Thyroid gland (tissue), 4 donors: ENCODE measurements around the gene NRARP. TPM values are rescaled to one million over a fixed set of nuclear protein-coding genes. Genes with fewer than 3 reads are reported as not detected.

Experiments
- DNase-seq, 2 donors: peaks; one replicate each; pipeline ENCODE4 v3.0.0-alpha.2; 2019
- H3K27ac ChIP-seq, 3 donors: fragments of 200-600 bp; sonication (generic); 1 replicate in 2 of 3; 2 replicates in 1 of 3; pipeline ENCODE4 v1.5.1; 2016 to 2019; ENCODE audit warnings: mild to moderate bottlenecking in 1 of 3, moderate library complexity in 1 of 3
- H3K27me3 ChIP-seq: fragments of 200-600 bp; sonication (generic); one replicate; pipeline ENCODE4 v1.5.1; 2019
- H3K36me3 ChIP-seq, 2 donors: fragments of 200-600 bp; sonication (generic); one replicate each; pipeline ENCODE4 v1.5.1; 2016 to 2019
- H3K4me1 ChIP-seq, 2 donors: fragments of 200-600 bp; sonication (generic); one replicate each; pipeline ENCODE4 v1.5.1; 2017 to 2019
- H3K4me3 ChIP-seq, 3 donors: fragments of 200-600 bp; sonication (generic); replicated peaks in 1 of 3; 1 replicate in 2 of 3; 2 replicates in 1 of 3; pipeline ENCODE4 v1.5.1; 2016; ENCODE audit warnings: mild to moderate bottlenecking in 1 of 3
- H3K9me3 ChIP-seq: fragments of 200-600 bp; sonication (generic); one replicate; pipeline ENCODE4 v1.5.1; 2017
- POLR2A ChIP-seq, 2 donors: fragments of 450-650 bp; IDR thresholded peaks; one replicate each; pipeline ENCODE4 v1.6.1; 2017; ENCODE audit warnings: antibody characterized with exemption in 2 of 2, mild to moderate bottlenecking in 2 of 2, moderate library complexity in 1 of 2
- WGBS, 2 donors: methylation state at CpG; one replicate each; pipeline ENCODE4 v1.1.5; 2017; 5-methylcytosine and 5-hydroxymethylcytosine counted together
- intact Hi-C: fragments of 100-400 bp; cut with DNase I; formaldehyde crosslinking; loops from one replicate; pipeline ENCODE4 v1.15.1; 2023
- total RNA-seq, 4 donors: library from RNA; depleted of rRNA; stranded (reverse); fragments of >200 nt; gene quantifications; one replicate each; pipeline ENCODE4 v1.2.3, GENCODE V29; 2016
- TF ChIP-seq, protein P1 (sequence below), 6 experiments: fragments of 200-600 bp in 3 of 6; fragments of 450-650 bp in 3 of 6; sonication (generic) in 3 of 6; IDR thresholded peaks; one replicate each; pipeline ENCODE4 v1.5.1; 2016 to 2019; ENCODE audit warnings: antibody characterized with exemption in 6 of 6, mild to moderate bottlenecking in 2 of 6, inconsistent platforms in 1 of 6, moderate library complexity in 1 of 6

Gene NRARP
- total RNA-seq, 4 donors from 2014 or later, result 1.8 to 10.2 (median 6.8) TPM

DNA sequence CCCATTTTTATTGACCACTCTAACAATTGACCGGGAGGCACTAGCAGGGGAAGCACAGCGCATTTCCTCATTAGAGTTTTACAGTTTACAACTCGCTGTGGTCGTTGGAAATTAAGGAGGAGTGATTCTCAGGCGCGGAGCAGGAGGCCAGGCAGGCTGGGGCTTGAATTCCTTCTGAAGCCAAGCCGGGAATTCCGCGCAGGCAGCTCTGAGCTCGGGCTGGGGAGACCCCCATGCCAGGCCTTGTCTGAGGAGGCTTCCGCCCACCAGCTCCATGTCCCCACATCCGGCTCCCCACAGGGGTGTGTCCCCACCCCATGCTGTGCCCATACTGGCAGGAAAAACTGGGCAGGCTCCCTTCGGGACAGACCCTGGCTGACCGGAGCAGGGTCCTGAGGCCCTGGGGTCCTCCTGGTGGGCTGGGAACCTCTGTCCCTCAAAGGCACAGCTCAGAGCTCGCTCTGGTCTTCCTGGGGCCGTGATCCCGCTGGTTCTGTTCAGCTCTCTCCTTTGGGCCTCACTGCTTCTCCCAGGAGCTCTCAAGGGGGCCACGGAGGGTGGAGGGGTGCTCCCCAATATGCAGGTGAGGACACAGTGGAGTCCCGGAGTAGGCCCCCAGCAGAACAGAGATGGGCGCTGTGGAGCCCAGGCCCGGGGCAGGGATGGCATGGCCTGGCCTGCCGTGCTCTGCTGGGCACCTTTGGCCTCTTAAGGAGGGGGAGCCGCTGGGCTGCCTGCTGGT lies 1.3 kb upstream of the NRARP start:
- TF ChIP-seq, protein P1, sequence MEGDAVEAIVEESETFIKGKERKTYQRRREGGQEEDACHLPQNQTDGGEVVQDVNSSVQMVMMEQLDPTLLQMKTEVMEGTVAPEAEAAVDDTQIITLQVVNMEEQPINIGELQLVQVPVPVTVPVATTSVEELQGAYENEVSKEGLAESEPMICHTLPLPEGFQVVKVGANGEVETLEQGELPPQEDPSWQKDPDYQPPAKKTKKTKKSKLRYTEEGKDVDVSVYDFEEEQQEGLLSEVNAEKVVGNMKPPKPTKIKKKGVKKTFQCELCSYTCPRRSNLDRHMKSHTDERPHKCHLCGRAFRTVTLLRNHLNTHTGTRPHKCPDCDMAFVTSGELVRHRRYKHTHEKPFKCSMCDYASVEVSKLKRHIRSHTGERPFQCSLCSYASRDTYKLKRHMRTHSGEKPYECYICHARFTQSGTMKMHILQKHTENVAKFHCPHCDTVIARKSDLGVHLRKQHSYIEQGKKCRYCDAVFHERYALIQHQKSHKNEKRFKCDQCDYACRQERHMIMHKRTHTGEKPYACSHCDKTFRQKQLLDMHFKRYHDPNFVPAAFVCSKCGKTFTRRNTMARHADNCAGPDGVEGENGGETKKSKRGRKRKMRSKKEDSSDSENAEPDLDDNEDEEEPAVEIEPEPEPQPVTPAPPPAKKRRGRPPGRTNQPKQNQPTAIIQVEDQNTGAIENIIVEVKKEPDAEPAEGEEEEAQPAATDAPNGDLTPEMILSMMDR (IDR thresholded peaks at IDR 0.05), result no peak
- TF ChIP-seq POLR2A (IDR thresholded peaks at IDR 0.05), result no peak
- no peak overlapping the region for H3K4me3 ChIP-seq
- H3K36me3 ChIP-seq, result no peaks in the 10 kb centered on the region
- H3K4me1 ChIP-seq, result peaks cover 41 to 60% of the 10 kb centered on the region in 2 donors
- no peak for DNase-seq
- peak overlapping the region in 2 of 3 donors; percentile 61 to 71 for H3K27ac ChIP-seq
- intact Hi-C loops, result no loop called here
- H3K27me3 ChIP-seq, result no peaks in the 10 kb centered on the region
- WGBS, 2 donors, result 75 to 79% methylated on average over 14 to 20 of the region's 23 CpGs
- H3K9me3 ChIP-seq, result no peaks in the 10 kb centered on the region

DNA sequence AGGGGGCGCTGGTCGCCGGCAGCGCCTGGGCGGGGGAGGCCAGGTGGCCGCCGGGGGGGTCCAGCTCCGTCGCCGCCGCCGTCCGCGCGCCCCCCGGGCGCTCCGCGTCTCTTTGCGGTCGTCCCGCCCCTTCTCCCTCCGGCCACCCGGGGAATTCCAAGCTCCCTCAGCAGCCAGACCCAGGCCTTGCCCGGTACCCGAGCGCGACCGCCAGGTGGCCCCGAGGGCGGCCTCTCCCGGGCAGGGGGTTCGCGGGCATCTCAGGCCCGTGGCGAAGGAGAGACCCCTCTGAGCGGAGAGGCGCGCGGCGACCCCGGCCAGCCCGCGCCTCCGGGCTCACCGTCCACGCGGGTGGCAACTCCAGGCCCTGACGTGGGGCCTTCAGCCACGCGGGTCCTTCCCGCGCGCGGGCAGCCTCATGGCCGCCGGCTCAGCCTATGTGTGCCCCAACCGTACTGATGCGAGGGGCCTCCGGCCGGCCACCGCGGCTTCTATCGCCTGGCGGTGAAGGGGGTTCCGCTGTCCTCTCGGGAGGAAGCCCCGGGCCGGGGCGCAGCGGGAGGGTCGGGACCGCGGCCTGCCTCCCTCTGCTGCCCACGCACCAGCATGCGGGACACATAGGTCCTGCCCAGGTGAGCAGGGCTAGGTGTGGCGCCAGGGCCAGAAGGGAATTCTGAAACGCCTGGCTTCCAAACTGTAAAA lies 529 bp upstream of the NRARP start:
- intact Hi-C loops, result no loop called here
- no peak for TF ChIP-seq POLR2A (IDR thresholded peaks at IDR 0.05)
- TF ChIP-seq, protein P1 (IDR thresholded peaks at IDR 0.05), result peak in 5 of 6 experiments; percentile 11 to 72 (median 49)
- H3K27ac ChIP-seq, result peak overlapping the region in 2 of 3 donors; percentile 61 to 71
- H3K36me3 ChIP-seq, result no peaks in the 10 kb centered on the region
- peak overlapping the region in 1 of 3 donors; percentile 46 for H3K4me3 ChIP-seq
- 11 to 39% methylated on average over 4 to 8 of the region's 78 CpGs for WGBS, 2 donors
- H3K9me3 ChIP-seq, result no peaks in the 10 kb centered on the region
- H3K27me3 ChIP-seq, result no peaks in the 10 kb centered on the region
- peak in 1 of 2 donors; percentile 72 for DNase-seq
- H3K4me1 ChIP-seq, result peaks cover 41 to 59% of the 10 kb centered on the region in 2 donors

DNA sequence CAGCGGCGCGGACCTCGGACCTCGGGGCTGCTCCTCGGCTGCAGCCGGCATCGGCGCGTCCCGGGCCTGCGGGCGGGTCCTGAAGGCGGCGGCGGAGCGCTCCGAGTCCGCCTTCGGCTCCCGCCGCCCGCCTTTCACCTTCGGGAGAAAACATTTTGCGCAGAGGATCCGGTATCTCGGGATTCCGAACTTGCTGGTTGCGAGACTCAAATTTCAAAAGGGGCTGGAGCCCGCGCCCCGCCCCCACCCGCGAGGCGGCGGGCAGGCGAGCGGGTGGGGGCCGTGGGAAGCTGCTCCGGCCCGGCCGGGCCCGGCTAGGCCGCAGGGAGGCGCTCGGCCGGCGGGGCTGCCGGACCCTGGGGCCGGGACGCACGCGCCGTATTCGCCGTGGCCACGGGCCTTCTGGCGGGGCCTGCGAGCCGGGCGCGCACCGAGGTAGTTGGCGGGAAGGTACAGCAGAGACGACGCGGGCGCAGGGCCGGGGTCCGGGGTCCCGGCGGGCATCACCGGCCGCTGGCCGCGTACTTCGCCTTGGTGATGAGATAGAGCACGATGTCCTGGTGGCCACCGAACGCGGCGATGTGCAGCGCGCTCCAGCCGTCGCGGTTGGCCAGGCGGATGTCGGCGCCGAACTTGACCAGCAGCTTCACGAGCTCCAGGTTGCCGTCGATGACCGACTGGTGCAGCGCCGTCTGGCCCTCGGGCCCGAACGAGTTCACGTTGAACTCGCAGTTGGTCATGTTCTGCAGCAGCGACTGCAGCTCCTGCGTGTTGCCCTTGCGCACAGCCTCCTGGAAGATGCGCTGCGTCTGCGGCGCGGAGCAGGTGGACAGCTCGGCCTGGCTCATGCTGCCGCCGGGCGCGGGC lies 757 bp downstream of the NRARP start:
- 3% methylated on average over 23 of the region's 115 CpGs; no CpG with 5 or more reads in 1 of the 2 donors for WGBS, 2 donors
- intact Hi-C loops, result no loop called here
- Histone ChIP-seq H3K36me3 (no peaks in the 10 kb centered on the region), H3K27me3 (no peaks in the 10 kb centered on the region), H3K27ac (peak overlapping the region in 2 of 3 donors; percentile 30 to 70), H3K4me3 (peak overlapping the region in 2 of 3 donors; percentile 5 to 46), H3K9me3 (no peaks in the 10 kb centered on the region), H3K4me1 (peaks cover 31 to 55% of the 10 kb centered on the region in 2 donors)
- no peak for TF ChIP-seq POLR2A (IDR thresholded peaks at IDR 0.05)
- TF ChIP-seq, protein P1 (IDR thresholded peaks at IDR 0.05), result peak in 3 of 6 experiments; percentile 10 to 41 (median 14)
- peak; percentile 50 to 52 for DNase-seq

DNA sequence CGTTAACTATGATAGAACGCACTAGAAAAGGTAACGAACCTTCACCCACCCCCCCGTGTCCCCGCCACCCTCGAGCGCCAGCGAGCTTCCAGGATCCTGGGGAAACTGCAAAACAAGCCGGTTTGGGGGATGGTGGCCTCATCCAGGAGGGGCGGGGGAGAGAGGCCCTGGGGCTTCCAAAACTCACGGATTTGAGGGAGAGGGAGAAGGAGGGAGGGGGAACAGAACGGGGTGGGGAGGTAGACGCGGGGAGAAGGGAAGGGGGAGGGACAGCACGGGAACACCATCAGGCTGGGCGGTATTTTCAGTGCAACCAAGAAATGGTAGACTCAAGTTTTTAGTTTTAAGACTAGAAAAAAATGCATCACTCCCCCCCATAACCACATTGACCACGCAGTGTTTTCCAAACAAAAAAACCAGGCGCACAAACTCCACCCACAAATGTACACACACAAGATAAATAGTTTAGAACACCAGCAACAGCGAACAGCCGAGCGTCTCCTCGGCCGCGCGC lies 1.4 kb downstream of the NRARP start:
- peak overlapping the region; percentile 11 to 70 (median 30) for H3K27ac ChIP-seq
- H3K27me3 ChIP-seq, result no peaks in the 10 kb centered on the region
- intact Hi-C loops, result no loop called here
- peaks cover 29 to 54% of the 10 kb centered on the region in 2 donors for H3K4me1 ChIP-seq
- WGBS, 2 donors, result 2 to 3% methylated on average over 18 to 25 of the region's 25 CpGs
- no peaks in the 10 kb centered on the region for H3K36me3 ChIP-seq
- TF ChIP-seq, protein P1 (IDR thresholded peaks at IDR 0.05), result no peak
- no peak for TF ChIP-seq POLR2A (IDR thresholded peaks at IDR 0.05)
- H3K4me3 ChIP-seq, result peak overlapping the region in 2 of 3 donors; percentile 5 to 46
- DNase-seq, result peak; percentile 60 to 65
- no peaks in the 10 kb centered on the region for H3K9me3 ChIP-seq
